Activated T-cell treated with anti-CD3 and anti-CD28 coated beads for 4 hours (primary cell): ENCODE data around the gene DDX10.
"Not testable (repeated sequence)": the region's sequence is repeated elsewhere in the genome, so short reads cannot be mapped to it uniquely, and the experiment has no call there.

ENCODE experiments used
- DNase-seq: peaks from one replicate; pipeline ENCODE4 v3.0.0-alpha.2; 2020

The DDX10 gene

GRCh38 chr11:108780119-108780518 lies 115.2 kb downstream of the DDX10 start:
- DNase-seq: no peak

- DNase-seq: no peak
These were observed 117.1 kb downstream of the DDX10 start for GRCh38 chr11:108781946-108782345.

- no peak for DNase-seq
These were observed 121.6 kb downstream of the DDX10 start for GRCh38 chr11:108786281-108786990.

- no peak for DNase-seq
These were observed 122.2 kb downstream of the DDX10 start for GRCh38 chr11:108787105-108787504.

- no peak for DNase-seq
These were observed 123.8 kb downstream of the DDX10 start for GRCh38 chr11:108788565-108789199.

GRCh38 chr11:108790501-108791299 lies 125.8 kb downstream of the DDX10 start:
- no peak for DNase-seq

- no peak for DNase-seq
These were observed 128.3 kb downstream of the DDX10 start for GRCh38 chr11:108793138-108793537.

GRCh38 chr11:108793611-108794010 lies 128.7 kb downstream of the DDX10 start:
- DNase-seq: no peak

DNA sequence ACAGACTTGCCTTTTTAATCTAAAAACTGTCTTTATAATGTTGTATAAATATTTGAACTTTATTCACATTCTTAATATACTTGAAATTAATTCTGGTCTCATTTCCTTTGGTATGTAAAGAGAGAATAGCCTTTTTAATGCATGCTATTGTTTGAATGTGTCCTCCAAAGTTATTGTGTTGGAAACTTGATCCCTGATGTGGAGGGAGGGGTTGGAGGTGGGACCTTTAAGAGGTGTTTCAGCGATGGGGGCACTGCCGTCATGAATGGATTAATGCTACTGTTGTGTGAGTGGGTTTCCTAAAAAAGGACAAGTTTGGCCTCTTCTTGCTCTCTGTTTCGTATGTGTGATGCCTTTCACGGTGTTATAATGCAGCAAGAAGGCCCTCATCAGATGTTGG lies 131.7 kb downstream of the DDX10 start:
- no peak for DNase-seq

DNA sequence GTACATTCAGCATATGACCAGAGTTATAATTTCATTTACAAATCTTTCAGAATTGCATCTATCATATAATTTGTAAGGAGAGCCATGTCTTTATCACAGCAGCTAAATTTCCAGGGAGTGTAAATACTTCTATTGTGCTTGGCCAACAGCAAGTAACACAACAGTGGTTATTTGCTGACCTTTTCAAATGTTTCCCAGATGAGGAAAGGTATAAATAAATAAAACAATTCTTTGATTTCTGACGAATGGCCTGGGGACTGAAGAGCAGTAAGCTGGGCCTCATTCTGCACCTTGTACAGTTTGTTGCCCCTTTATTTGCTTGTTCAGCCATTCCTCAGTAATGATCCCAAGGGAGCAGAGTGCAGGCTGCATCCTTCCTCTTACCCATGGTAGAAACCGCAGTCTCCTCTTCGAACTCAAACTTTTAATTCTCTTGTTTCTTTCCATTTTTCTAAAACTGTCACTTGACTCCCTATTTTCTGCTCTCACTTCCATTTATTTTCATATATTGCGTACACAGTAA lies 132.8 kb downstream of the DDX10 start:
- DNase-seq: no peak

GRCh38 chr11:108802492-108802891 lies 137.6 kb downstream of the DDX10 start:
- DNase-seq: no peak

DNA sequence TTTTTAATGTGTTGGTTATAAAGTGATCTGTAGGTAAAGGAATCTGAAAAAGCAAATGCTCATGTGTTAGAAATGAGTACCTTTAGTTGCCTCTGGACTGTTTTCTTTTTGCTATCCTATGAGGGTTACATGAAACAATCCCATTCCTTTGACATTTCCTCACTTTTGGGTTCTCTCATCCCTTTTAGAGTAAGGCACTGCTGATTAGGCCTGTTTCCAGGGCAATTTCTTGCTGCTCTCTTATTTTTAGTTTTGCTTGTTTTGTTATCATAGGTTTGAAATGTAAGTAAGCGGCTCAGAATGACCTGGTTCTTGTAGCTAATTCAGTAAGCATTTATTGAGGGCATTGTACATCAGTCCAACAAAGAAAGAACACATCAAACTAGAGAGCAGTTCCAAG lies 138.9 kb downstream of the DDX10 start:
- no peak for DNase-seq

GRCh38 chr11:108804511-108804910 lies 139.6 kb downstream of the DDX10 start:
- no peak for DNase-seq

- DNase-seq: no peak
These were observed 140.2 kb downstream of the DDX10 start for GRCh38 chr11:108805030-108805429.

GRCh38 chr11:108807262-108807661 lies 142.4 kb downstream of the DDX10 start:
- DNase-seq: no peak

DNA sequence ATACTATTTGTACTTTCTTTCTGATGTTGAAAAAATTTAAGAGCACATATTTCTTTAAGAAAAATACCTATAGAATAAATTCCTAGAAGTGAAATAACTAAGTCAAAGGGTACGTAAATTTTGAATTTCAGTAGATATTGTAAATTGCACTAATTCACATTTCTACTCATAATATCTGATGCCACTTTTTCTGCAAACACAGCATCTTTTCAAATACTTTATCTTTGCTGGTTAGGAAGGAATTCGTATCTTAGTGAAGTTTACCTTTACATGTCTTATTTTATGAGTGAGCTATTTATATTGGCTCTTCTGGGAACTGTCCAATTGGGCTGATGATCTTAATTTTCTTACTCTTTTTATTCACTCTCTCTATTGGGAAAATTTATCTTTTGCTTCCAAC lies 148.2 kb downstream of the DDX10 start:
- DNase-seq: no peak

DNA sequence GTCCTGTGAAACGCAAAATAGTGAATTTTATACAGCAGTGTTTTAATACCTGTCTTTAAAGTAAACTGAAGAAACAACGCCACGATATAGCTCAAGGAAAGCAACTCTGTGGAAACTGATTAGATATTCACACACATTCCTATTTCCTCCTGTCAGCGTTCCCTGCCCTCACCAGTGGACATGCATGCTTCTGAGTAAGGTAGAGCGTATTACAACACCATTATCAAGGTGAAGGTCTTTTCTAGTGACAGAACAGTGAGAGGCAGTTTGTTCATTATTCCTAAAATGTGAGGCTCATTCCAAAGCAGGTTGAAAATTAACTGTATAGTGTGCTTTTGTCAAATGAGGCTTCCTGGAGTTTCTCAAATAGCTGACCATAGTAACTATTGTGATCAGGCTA lies 153.1 kb downstream of the DDX10 start:
- DNase-seq: no peak

DNA sequence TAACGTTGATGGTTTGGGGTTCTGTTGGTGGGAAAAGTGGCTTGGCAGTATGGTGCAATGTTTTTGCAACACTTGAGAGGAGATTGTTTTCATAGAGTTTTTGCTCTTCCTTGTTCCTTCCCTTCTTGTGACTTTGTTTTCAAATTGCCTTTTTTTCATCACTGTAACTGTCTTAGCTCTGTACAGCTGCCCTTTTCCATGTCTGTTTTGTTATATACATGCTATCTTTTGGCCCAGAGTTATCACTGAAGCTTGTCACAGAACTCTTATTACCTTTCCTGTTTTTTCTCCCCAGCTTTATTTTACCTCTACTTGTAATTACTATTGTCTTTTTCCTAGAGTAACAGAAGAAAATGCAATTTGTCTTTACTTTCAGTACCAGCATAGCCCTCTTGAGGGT lies 154.1 kb downstream of the DDX10 start:
- no peak for DNase-seq

GRCh38 chr11:108819957-108820356 lies 155.1 kb downstream of the DDX10 start:
- DNase-seq: no peak

GRCh38 chr11:108823960-108824359 lies 159.1 kb downstream of the DDX10 start:
- DNase-seq: not testable (repeated sequence)

DNA sequence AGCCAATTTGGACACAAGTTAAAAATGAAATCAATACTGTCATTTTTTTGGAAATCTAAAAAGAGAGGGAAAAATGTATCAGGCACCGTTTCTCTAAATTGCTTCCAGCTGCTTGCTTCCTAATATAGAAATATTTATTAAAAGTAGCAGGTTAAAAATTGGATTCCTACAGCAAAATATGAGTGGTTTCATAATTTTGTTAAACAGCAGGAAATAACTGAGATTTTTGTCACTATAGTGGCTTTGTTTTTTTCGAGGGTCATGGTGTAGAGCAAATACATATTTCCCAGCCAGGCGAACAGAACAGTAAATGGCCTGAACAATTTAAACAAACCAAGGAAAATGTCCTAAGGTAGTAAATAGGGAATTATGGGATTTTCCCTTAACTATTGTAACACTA lies 159.7 kb downstream of the DDX10 start:
- no peak for DNase-seq

DNA sequence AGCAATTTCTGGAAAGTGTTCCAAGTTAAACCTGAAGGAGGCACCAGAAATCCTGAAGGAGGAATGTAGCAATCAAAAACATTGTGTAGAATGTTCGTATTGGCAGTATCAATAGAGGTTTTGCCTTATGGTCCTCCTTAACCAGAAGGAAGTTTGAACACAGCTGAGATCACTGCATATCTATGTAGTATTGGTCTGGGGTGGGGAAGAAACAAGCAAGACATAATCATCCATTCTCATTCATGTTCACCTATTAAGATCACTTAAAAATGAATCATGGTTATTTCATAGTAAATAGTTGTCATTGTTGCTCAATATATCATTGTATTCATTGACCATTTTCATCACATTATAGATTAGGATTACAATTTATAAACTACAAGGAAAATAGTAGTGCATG lies 160.5 kb downstream of the DDX10 start:
- DNase-seq: no peak

GRCh38 chr11:108826136-108826535 lies 161.3 kb downstream of the DDX10 start:
- DNase-seq: no peak

GRCh38 chr11:108835624-108836023 lies 170.8 kb downstream of the DDX10 start:
- no peak for DNase-seq
